MM.1S (cell line): Measurements from ENCODE around the gene FSD1.

Experiments used
- DNase-seq: peaks from one replicate; pipeline ENCODE4 v3.0.0-alpha.2; 2015
- H2AFZ ChIP-seq: fragments of 300-600 bp; sonication (generic); 2 replicates; pipeline ENCODE4 v1.6.0; 2016; ENCODE audit warnings: antibody characterized with exemption, low read length
- H3F3A ChIP-seq: fragments of 300-600 bp; sonication (generic); 2 replicates; pipeline ENCODE4 v1.6.1; 2016; ENCODE audit warnings: mild to moderate bottlenecking, antibody characterized with exemption, low read length, moderate library complexity, mixed read lengths; ENCODE audit not compliant: insufficient read depth
- H3K27ac ChIP-seq: fragments of 300-600 bp; sonication (generic); 2 replicates; pipeline ENCODE4 v1.5.1; 2016; ENCODE audit warnings: mild to moderate bottlenecking, low read length
- H3K27me3 ChIP-seq: fragments of 300-600 bp; sonication (generic); replicated peaks from 2 replicates; pipeline ENCODE4 v1.6.0; 2016; ENCODE audit warnings: low read length; ENCODE audit not compliant: insufficient read depth
- H3K36me3 ChIP-seq: fragments of 300-600 bp; sonication (generic); replicated peaks from 2 replicates; pipeline ENCODE4 v1.6.1; 2016; ENCODE audit warnings: mild to moderate bottlenecking, low read length, mixed read lengths; ENCODE audit not compliant: insufficient read depth
- H3K4me1 ChIP-seq: fragments of 300-600 bp; sonication (generic); 2 replicates; pipeline ENCODE4 v1.6.1; 2016; ENCODE audit warnings: low read length, mixed read lengths
- H3K4me2 ChIP-seq: fragments of 300-600 bp; sonication (generic); 2 replicates; pipeline ENCODE4 v1.6.0; 2016; ENCODE audit warnings: low read depth, low read length
- H3K4me3 ChIP-seq: fragments of 300-600 bp; sonication (generic); 2 replicates; pipeline ENCODE4 v1.5.1; 2016; ENCODE audit warnings: low read length, mixed read lengths
- H3K79me2 ChIP-seq: fragments of 300-600 bp; sonication (generic); 2 replicates; pipeline ENCODE4 v1.6.1; 2016; ENCODE audit warnings: mixed run types, low read length, mixed read lengths
- H3K9ac ChIP-seq: fragments of 300-600 bp; sonication (generic); 2 replicates; pipeline ENCODE4 v1.6.1; 2016; ENCODE audit warnings: low read length, mixed read lengths
- H3K9me2 ChIP-seq: fragments of 300-600 bp; sonication (generic); replicated peaks from 2 replicates; pipeline ENCODE4 v1.6.1; 2016; ENCODE audit warnings: mild to moderate bottlenecking, low read length, mixed read lengths; ENCODE audit not compliant: insufficient read depth
- H3K9me3 ChIP-seq: fragments of 300-600 bp; sonication (generic); replicated peaks from 2 replicates; pipeline ENCODE4 v1.6.1; 2016; ENCODE audit warnings: mild to moderate bottlenecking, low read length, mixed read lengths; ENCODE audit not compliant: insufficient read depth
- H4K20me1 ChIP-seq: fragments of 300-600 bp; sonication (generic); 2 replicates; pipeline ENCODE4 v1.6.1; 2016; ENCODE audit warnings: mild to moderate bottlenecking, low read length, moderate library complexity, mixed read lengths; ENCODE audit not compliant: insufficient read depth
- CTCF ChIP-seq: fragments of 300-600 bp; sonication (generic); IDR thresholded peaks from 2 replicates; pipeline ENCODE4 v1.5.1; 2016; ENCODE audit warnings: antibody characterized with exemption, low read length, mixed read lengths
- EZH2 ChIP-seq: fragments of 300-600 bp; sonication (generic); optimal IDR thresholded peaks from 2 replicates; pipeline ENCODE3; 2017; ENCODE audit warnings: low read depth, mild to moderate bottlenecking, antibody characterized with exemption, low read length, mixed read lengths
- EZH2phosphoT487 ChIP-seq: fragments of 300-600 bp; sonication (generic); IDR thresholded peaks from 2 replicates; pipeline ENCODE4 v1.6.1; 2018; ENCODE audit warnings: antibody characterized with exemption, low read length

The FSD1 gene

DNA sequence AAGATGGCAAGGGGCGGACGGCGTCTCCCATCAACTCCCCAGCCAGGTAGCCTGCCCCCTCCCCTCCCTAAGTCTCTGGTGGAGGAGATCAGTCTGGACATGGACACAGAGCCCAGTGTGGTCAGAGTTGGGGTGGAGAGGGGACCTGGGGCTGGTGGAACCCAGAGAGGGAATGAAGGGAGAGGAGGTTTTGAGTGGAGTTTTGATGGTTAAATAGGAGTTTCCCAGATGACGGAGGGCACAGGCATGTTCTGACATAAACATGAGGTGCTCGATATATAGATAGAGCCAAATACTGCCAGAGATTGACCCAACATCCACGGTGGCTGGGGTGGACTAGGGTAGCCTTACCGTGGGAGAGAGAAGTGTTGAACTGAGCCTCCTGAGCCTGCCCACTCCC is 14.1 kb downstream of the FSD1 start:
- H3K4me2 ChIP-seq, result no peak overlapping the region
- H3K4me1 ChIP-seq, result no peaks in the 10 kb centered on the region
- no peaks in the 10 kb centered on the region for H4K20me1 ChIP-seq
- no peaks in the 10 kb centered on the region for H3K9me2 ChIP-seq
- no peak for DNase-seq
- peaks cover 62% of the 10 kb centered on the region for H3K27me3 ChIP-seq
- H3K9ac ChIP-seq, result no peak overlapping the region
- H3F3A ChIP-seq, result no peaks in the 10 kb centered on the region
- no peaks in the 10 kb centered on the region for H3K9me3 ChIP-seq
- H2AFZ ChIP-seq, result no peak overlapping the region
- H3K79me2 ChIP-seq, result no peaks in the 10 kb centered on the region
- H3K4me3 ChIP-seq, result no peak overlapping the region
- TF ChIP-seq EZH2phosphoT487 (no peak), CTCF (no peak), EZH2 (no peak)
- no peak overlapping the region for H3K27ac ChIP-seq
- H3K36me3 ChIP-seq, result no peaks in the 10 kb centered on the region

DNA sequence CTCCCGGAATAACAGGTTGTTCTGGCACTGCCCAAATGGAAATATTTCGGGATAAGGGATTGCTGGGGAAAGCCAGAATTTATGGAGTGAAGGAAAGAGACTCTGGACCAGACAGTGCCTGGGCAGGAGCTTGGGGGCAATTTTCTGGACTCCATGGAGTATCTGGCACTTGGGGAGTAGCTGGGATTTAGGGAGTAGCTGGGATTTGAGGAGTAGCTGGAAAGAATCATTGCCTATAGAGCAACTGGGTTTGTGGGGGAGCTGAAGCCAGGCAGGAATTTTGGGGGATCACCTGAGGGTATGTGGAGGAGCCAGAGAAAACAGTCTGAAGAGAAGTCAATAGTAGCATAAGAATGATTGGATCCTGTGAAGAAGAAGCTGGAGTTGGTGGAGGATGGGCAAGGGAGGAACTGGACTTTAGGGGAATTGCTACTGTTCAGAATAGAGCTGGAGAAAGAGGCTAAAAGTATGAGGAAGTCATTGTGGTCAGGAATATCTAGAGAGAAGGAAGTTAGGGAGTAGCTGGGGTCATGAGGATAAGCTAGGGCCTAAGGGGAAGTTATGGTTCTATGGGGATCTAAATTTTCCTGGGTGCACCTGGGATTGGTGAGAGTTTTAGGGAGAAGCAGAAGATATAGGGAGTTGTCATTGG is 14.8 kb downstream of the FSD1 start:
- peaks cover 63% of the 10 kb centered on the region for H3K27me3 ChIP-seq
- H3K4me3 ChIP-seq, result no peak overlapping the region

GRCh38 chr19:4320419-4320818 is 16.0 kb downstream of the FSD1 start:
- DNase-seq, result no peak
- H3K4me2 ChIP-seq, result no peak overlapping the region
- H3K4me1 ChIP-seq, result no peaks in the 10 kb centered on the region
- H3K79me2 ChIP-seq, result no peaks in the 10 kb centered on the region
- no peaks in the 10 kb centered on the region for H4K20me1 ChIP-seq
- H3K9ac ChIP-seq, result no peak overlapping the region
- no peak overlapping the region for H3K4me3 ChIP-seq
- TF ChIP-seq EZH2phosphoT487, result no peak
- no peak for TF ChIP-seq EZH2
- no peak for TF ChIP-seq CTCF
- H3K9me2 ChIP-seq, result no peaks in the 10 kb centered on the region
- H3K27me3 ChIP-seq, result peaks cover 59% of the 10 kb centered on the region
- no peaks in the 10 kb centered on the region for H3K36me3 ChIP-seq
- H3K27ac ChIP-seq, result no peak overlapping the region
- no peaks in the 10 kb centered on the region for H3F3A ChIP-seq
- no peaks in the 10 kb centered on the region for H3K9me3 ChIP-seq
- H2AFZ ChIP-seq, result no peak overlapping the region

More for the DNA sequence above, 14.8 kb downstream of the FSD1 start:
- no peaks in the 10 kb centered on the region for H3K36me3 ChIP-seq
- H3K4me1 ChIP-seq, result no peaks in the 10 kb centered on the region
- no peaks in the 10 kb centered on the region for H3K79me2 ChIP-seq
- H2AFZ ChIP-seq, result no peak overlapping the region
- TF ChIP-seq EZH2phosphoT487, result no peak
- TF ChIP-seq EZH2, result no peak
- TF ChIP-seq CTCF, result no peak
- DNase-seq, result no peak
- no peak overlapping the region for H3K9ac ChIP-seq
- H3K9me3 ChIP-seq, result no peaks in the 10 kb centered on the region
- no peaks in the 10 kb centered on the region for H3K9me2 ChIP-seq
- H3K4me2 ChIP-seq, result no peak overlapping the region
- no peak overlapping the region for H3K27ac ChIP-seq
- no peaks in the 10 kb centered on the region for H3F3A ChIP-seq
- no peaks in the 10 kb centered on the region for H4K20me1 ChIP-seq
